Gastroesophageal sphincter (tissue), 3 donors: ENCODE measurements around the gene AP3B2.

Experiments used
- EP300 ChIP-seq: sonication (generic); formaldehyde crosslinking; IDR thresholded peaks from one replicate; pipeline ENCODE4 v1.6.1; 2017; ENCODE audit warnings: antibody characterized with exemption, mild to moderate bottlenecking
- POLR2A ChIP-seq, 2 donors: fragments of 450-650 bp; IDR thresholded peaks; one replicate each; pipeline ENCODE4 v1.6.1; 2017; ENCODE audit warnings: antibody characterized with exemption in 2 of 2, mild to moderate bottlenecking in 2 of 2, moderate library complexity in 1 of 2
- TF ChIP-seq, protein P1 (sequence below), 4 experiments: fragments of 200-600 bp in 2 of 4; fragments of 450-650 bp in 2 of 4; sonication (generic) in 1 of 4; IDR thresholded peaks; one replicate each; pipeline ENCODE4 v1.5.1; 2017 to 2019; ENCODE audit warnings: antibody characterized with exemption in 4 of 4, mild to moderate bottlenecking in 2 of 4, moderate library complexity in 2 of 4

GRCh38 chr15:82751308-82751707, 41.6 kb upstream of the AP3B2 start:
- TF ChIP-seq POLR2A (IDR thresholded peaks at IDR 0.05) (no peak), EP300 (no peak)
- TF ChIP-seq, protein P1, sequence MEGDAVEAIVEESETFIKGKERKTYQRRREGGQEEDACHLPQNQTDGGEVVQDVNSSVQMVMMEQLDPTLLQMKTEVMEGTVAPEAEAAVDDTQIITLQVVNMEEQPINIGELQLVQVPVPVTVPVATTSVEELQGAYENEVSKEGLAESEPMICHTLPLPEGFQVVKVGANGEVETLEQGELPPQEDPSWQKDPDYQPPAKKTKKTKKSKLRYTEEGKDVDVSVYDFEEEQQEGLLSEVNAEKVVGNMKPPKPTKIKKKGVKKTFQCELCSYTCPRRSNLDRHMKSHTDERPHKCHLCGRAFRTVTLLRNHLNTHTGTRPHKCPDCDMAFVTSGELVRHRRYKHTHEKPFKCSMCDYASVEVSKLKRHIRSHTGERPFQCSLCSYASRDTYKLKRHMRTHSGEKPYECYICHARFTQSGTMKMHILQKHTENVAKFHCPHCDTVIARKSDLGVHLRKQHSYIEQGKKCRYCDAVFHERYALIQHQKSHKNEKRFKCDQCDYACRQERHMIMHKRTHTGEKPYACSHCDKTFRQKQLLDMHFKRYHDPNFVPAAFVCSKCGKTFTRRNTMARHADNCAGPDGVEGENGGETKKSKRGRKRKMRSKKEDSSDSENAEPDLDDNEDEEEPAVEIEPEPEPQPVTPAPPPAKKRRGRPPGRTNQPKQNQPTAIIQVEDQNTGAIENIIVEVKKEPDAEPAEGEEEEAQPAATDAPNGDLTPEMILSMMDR (IDR thresholded peaks at IDR 0.05) = no peak
